Panc1 (cell line): Measurements from ENCODE around the gene RAPGEFL1. TPM values are rescaled to one million over a fixed set of nuclear protein-coding genes. Genes with fewer than 3 reads are reported as not detected.

Experiments used
- ATAC-seq: fragments of 200-7000 bp; cut with Tn5 transposase; 2 replicates; pipeline ENCODE4 v1.9.1; 2020; ENCODE audit warnings: mild to moderate bottlenecking, moderate library complexity
- BruUV-seq: library from RNA; stranded (reverse); fragments of 400-500 nt; replicated peaks from 2 replicates; lab custom pipeline; 2021; lab: Mats Ljungman, UMichigan
- CTCF ChIA-PET: fragments of 300-600 bp; sonication (Branson Sonifier 250); formaldehyde crosslinking; loops from one replicate; lab custom pipeline; 2022; ENCODE audit warnings: antibody characterized with exemption; lab: Charles Lee
- POLR2A ChIA-PET: fragments of 300-600 bp; sonication (Branson Sonifier 250); formaldehyde crosslinking; loops from one replicate; lab custom pipeline; 2022; ENCODE audit warnings: antibody characterized with exemption; lab: Charles Lee
- DNase-seq: peaks from one replicate; pipeline ENCODE4 v3.0.0-alpha.2; 2010; ENCODE audit warnings: low read depth, low spot score
- H3K27ac ChIP-seq: 2 replicates; pipeline ENCODE4 v1.5.1; 2011; ENCODE audit warnings: mild to moderate bottlenecking, low read length, inconsistent platforms
- H3K27me3 ChIP-seq: fragments of 200-500 bp; sonication (Bioruptor generic); 2 replicates; pipeline ENCODE4 v1.6.0; 2014; ENCODE audit warnings: low read length, inconsistent platforms; ENCODE audit not compliant: control insufficient read depth, insufficient read depth
- H3K36me3 ChIP-seq: fragments of 200-500 bp; sonication (Bioruptor generic); 2 replicates; pipeline ENCODE4 v1.5.1; 2014; ENCODE audit warnings: inconsistent platforms, mild to moderate bottlenecking, low read length, moderate library complexity; ENCODE audit not compliant: control insufficient read depth, insufficient read depth
- H3K4me1 ChIP-seq: 2 replicates; pipeline ENCODE4 v1.5.1; 2011; ENCODE audit warnings: inconsistent platforms, mild to moderate bottlenecking, low read length, moderate library complexity; ENCODE audit not compliant: control insufficient read depth, insufficient read depth
- H3K4me3 ChIP-seq, 2 experiments: 2 replicates each; pipeline ENCODE4 v1.5.1; 2011 to 2012; ENCODE audit warnings: low read depth in 2 of 2, low read length in 2 of 2, mild to moderate bottlenecking in 2 of 2, inconsistent platforms in 1 of 2, moderate library complexity in 1 of 2
- H3K9me3 ChIP-seq: fragments of 200-500 bp; sonication (Bioruptor generic); 2 replicates; pipeline ENCODE4 v1.5.1; 2014; ENCODE audit warnings: low read depth, mild to moderate bottlenecking, inconsistent platforms, low read length, moderate library complexity; ENCODE audit not compliant: control insufficient read depth, insufficient read depth
- CTCF ChIP-seq: fragments of 450-650 bp; IDR thresholded peaks from 2 replicates; pipeline ENCODE4 v1.5.1; 2017; ENCODE audit warnings: mild to moderate bottlenecking
- POLR2AphosphoS5 ChIP-seq: IDR thresholded peaks from 2 replicates; pipeline ENCODE4 v1.6.1; 2012; ENCODE audit warnings: mild to moderate bottlenecking, low read depth, low read length, moderate library complexity
- REST ChIP-seq, 2 experiments: IDR thresholded peaks; 2 replicates each; pipeline ENCODE4 v1.6.1; 2011 to 2012; ENCODE audit warnings: low read depth in 2 of 2, control low read depth in 1 of 2, low read length in 1 of 2, mild to moderate bottlenecking in 1 of 2, moderate library complexity in 1 of 2; ENCODE audit not compliant: insufficient read depth in 1 of 2
- SIN3A ChIP-seq: IDR thresholded peaks from 2 replicates; pipeline ENCODE4 v1.6.1; 2012; ENCODE audit warnings: low read depth, mild to moderate bottlenecking, low read length, moderate library complexity, borderline replicate concordance; ENCODE audit not compliant: insufficient read depth
- TCF7L2 ChIP-seq: IDR thresholded peaks from 2 replicates; pipeline ENCODE4 v1.6.1; 2011; ENCODE audit warnings: mild to moderate bottlenecking, low read depth, low read length, inconsistent platforms
- in situ Hi-C: cut with HindIII; loops from 2 replicates; pipeline ENCODE4 v1.10.0; 2016; ENCODE audit warnings: low sequenced_read_pairs, low pct_unique_long_range_greater_than_20kb
- intact Hi-C: fragments of 100-400 bp; cut with micrococcal nuclease; formaldehyde crosslinking; loops from one replicate; pipeline ENCODE4 v1.10.0; 2022; ENCODE audit not compliant: unreplicated experiment
- total RNA-seq: library from RNA; stranded (reverse); gene quantifications from one replicate; pipeline ENCODE4 v1.2.1, GENCODE V29; 2021; ENCODE audit not compliant: unreplicated experiment

The RAPGEFL1 gene
- total RNA-seq, 1 experiment from 2014 or later: 6.5 TPM

DNA sequence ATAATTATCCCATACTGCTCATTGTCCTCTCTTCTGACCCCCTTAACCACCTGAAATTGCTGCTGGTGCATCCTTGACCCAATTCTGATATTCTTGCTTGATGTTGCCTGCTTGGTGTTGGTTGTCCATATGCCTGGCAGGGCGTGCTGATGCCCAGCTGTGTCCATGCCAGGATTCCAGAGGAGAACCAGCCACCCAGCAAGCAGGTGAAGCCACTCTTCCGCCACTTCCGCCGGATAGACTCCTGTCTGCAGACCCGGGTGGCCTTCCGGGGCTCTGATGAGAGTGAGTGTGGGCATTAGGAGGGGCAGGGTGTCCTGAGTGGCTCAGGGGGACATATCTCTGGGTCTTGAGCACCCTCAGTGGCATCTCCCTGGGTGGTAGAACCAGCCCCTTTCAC, 11.4 kb downstream of the RAPGEFL1 start:
- Histone ChIP-seq H3K27ac (no peak overlapping the region), H3K27me3 (no peaks in the 10 kb centered on the region), H3K4me3 (no peak overlapping the region), H3K9me3 (no peaks in the 10 kb centered on the region), H3K4me1 (0 out of 2 replicates have a peak, but pooled peaks cover 2% of the 10 kb centered on the region), H3K36me3 (no peaks in the 10 kb centered on the region)
- ChIA-PET POLR2A (interaction anchor here (0.6 kb wide), 1 partner anchor 44 kb away, joined by 5 read pairs; no protein-coding TSS in a partner anchor), CTCF (no interaction called here)
- no TSS peak for BruUV-seq
- TF ChIP-seq SIN3A (no peak), CTCF (no peak), REST (IDR thresholded peaks at IDR 0.05; ENCODE audit: insufficient read depth in 1 of 2, low read depth in 2 of 2, low read length in 1 of 2) (no peak), TCF7L2 (no peak), POLR2AphosphoS5 (no peak)
- no peak for ATAC-seq
- in situ Hi-C loops: no loop called here
- intact Hi-C loops: no loop called here
- DNase-seq: no peak

- Histone ChIP-seq H3K27ac (no peak overlapping the region), H3K9me3 (no peaks in the 10 kb centered on the region), H3K27me3 (no peaks in the 10 kb centered on the region), H3K4me1 (0 out of 2 replicates have a peak, but pooled peaks cover 5% of the 10 kb centered on the region), H3K36me3 (no peaks in the 10 kb centered on the region), H3K4me3 (peak overlapping the region in 1 of 2 experiments; percentile 56; a peak in 2 of 4 replicates)
- CTCF ChIA-PET: interaction anchor here (0.7 to 1.7 kb wide), 4 partner anchors 10 to 80 kb away, joined by 3 to 11 read pairs (median 6); no protein-coding TSS in a partner anchor
- BruUV-seq: no TSS peak
- no peak for TF ChIP-seq REST (IDR thresholded peaks at IDR 0.05; ENCODE audit: insufficient read depth in 1 of 2, low read depth in 2 of 2, low read length in 1 of 2)
- no peak for TF ChIP-seq POLR2AphosphoS5
- intact Hi-C loops: no loop called here
- in situ Hi-C loops: no loop called here
- POLR2A ChIA-PET: no interaction called here
- ATAC-seq (peak; percentile 81), DNase-seq (no peak)
Observed at GRCh38 chr17:40190197-40191021, 13.1 kb downstream of the RAPGEFL1 start.
